ENCODE data around the gene MAD2L2. TPM values are rescaled to one million over a fixed set of nuclear protein-coding genes. Genes with fewer than 3 reads are reported as not detected.

Gene MAD2L2
- total RNA-seq, 1 experiment from 2014 or later = 283 TPM

GRCh38 chr1:11645270-11645669 is 35.7 kb downstream of the MAD2L2 start:
- Histone ChIP-seq H3K79me2 (ENCODE audit: insufficient read depth, low read length) (no peaks in the 10 kb centered on the region), H2AK5ac (ENCODE audit: insufficient read length, low read length) (no peak overlapping the region)
- WGBS (ENCODE audit: extremely low coverage, insufficient read length, low lambda C conversion rate) = no CpG with 5 or more reads among the region's 5 CpGs

More at GRCh38 chr1:11645270-11645669, 35.7 kb downstream of the MAD2L2 start:
- no peak overlapping the region for H3K4me2 ChIP-seq (ENCODE audit: insufficient read depth, insufficient read length, low read length)
- no peak overlapping the region for H4K8ac ChIP-seq (replicated peaks; ENCODE audit: insufficient read length, low read depth, low read length)
- no peak overlapping the region for H2BK12ac ChIP-seq (ENCODE audit: insufficient read length, low read depth, low read length)
- H4K5ac ChIP-seq (ENCODE audit: insufficient read length, low read depth, low read length) = no peak overlapping the region
- TF ChIP-seq CTCF (conservative IDR thresholded peaks at IDR 0.05) = no peak
- no peak overlapping the region for H2BK15ac ChIP-seq (ENCODE audit: low read depth, low read length)
- no peak overlapping the region for H3K27ac Mint-ChIP-seq
- H3K9ac ChIP-seq (ENCODE audit: extremely low read depth, insufficient read length, low read length) = no peak overlapping the region
- no peak overlapping the region for H3K23ac ChIP-seq (ENCODE audit: insufficient read length, low read depth, low read length)
- no peak overlapping the region for H2AFZ ChIP-seq (ENCODE audit: low read length)
- H3K4me1 ChIP-seq (ENCODE audit: insufficient read depth, low read length) = no peaks in the 10 kb centered on the region
- H3K27me3 Mint-ChIP-seq (ENCODE audit: low read depth) = peaks cover 17% of the 10 kb centered on the region
- no peaks in the 10 kb centered on the region for H3K23me2 ChIP-seq (ENCODE audit: insufficient read length, low read depth, low read length, poor library complexity, severe bottlenecking)
- H3K4me1 Mint-ChIP-seq = peaks cover 4 to 10% of the 10 kb centered on the region in 2 experiments; a peak in 3 of 4 replicates
- no peaks in the 10 kb centered on the region for H3K9me3 ChIP-seq (ENCODE audit: control insufficient read depth, low read depth, low read length)
- no peaks in the 10 kb centered on the region for H3K36me3 Mint-ChIP-seq (ENCODE audit: insufficient read depth in 1 of 3, low read depth in 3 of 3)
- no peak overlapping the region for H4K91ac ChIP-seq (ENCODE audit: insufficient read length, low read depth, low read length)
- no peak overlapping the region for H3K56ac ChIP-seq (ENCODE audit: insufficient read length, low read depth, low read length)
- H3K4me3 Mint-ChIP-seq = no peak overlapping the region
- H2BK20ac ChIP-seq (ENCODE audit: low read depth, low read length, poor library complexity, severe bottlenecking) = no peak overlapping the region
- H3K14ac ChIP-seq (ENCODE audit: insufficient read depth, low read length) = no peak overlapping the region
- no peak overlapping the region for H2BK120ac ChIP-seq (ENCODE audit: low read depth, low read length, poor library complexity, severe bottlenecking)
- H2BK5ac ChIP-seq (ENCODE audit: insufficient read length, low read length) = no peak overlapping the region
- no peak for DNase-seq
- no peak overlapping the region for H3K4ac ChIP-seq (ENCODE audit: low read depth, low read length)
- H3K27ac ChIP-seq (ENCODE audit: insufficient read length, low read depth, low read length) = no peak overlapping the region
- no peak overlapping the region for H3T11ph ChIP-seq (ENCODE audit: low read length)
- H4K20me1 ChIP-seq (ENCODE audit: control insufficient read depth, insufficient read depth, insufficient read length) = no peaks in the 10 kb centered on the region
- no peak overlapping the region for H3K18ac ChIP-seq (ENCODE audit: insufficient read length, low read depth, low read length)
- no peaks in the 10 kb centered on the region; a peak in 1 of 5 replicates for H3K9me3 Mint-ChIP-seq
- H3K27me3 ChIP-seq (ENCODE audit: insufficient read depth, low read length) = no peaks in the 10 kb centered on the region
- H3K79me1 ChIP-seq (ENCODE audit: insufficient read depth, low read depth, low read length, poor library complexity, severe bottlenecking) = no peaks in the 10 kb centered on the region

Data from H9 (cell line).